ENCODE measurements around the gene RASD2. TPM values are rescaled to one million over a fixed set of nuclear protein-coding genes. Genes with fewer than 3 reads are reported as not detected.

RASD2 gene
- total RNA-seq, 1 experiment from 2014 or later: 0.76 TPM

- no peaks in the 10 kb centered on the region for H3K36me3 ChIP-seq (replicated peaks; ENCODE audit: control insufficient read depth, insufficient read depth, low read length)
- H3K4me3 ChIP-seq (ENCODE audit: insufficient read depth, low read depth, low read length): no peak overlapping the region
- H3K27me3 ChIP-seq (ENCODE audit: control insufficient read depth, insufficient read depth, low read length): no peaks in the 10 kb centered on the region
- no peak for DNase-seq
These were observed 29.3 kb downstream of the RASD2 start for GRCh38 chr22:35569916-35570315.

- H3K36me3 ChIP-seq (replicated peaks; ENCODE audit: control insufficient read depth, insufficient read depth, low read length): no peaks in the 10 kb centered on the region
- no peaks in the 10 kb centered on the region for H3K27me3 ChIP-seq (ENCODE audit: control insufficient read depth, insufficient read depth, low read length)
- H3K4me3 ChIP-seq (ENCODE audit: insufficient read depth, low read depth, low read length): no peak overlapping the region
- no peak for DNase-seq
These were observed 30.1 kb downstream of the RASD2 start for GRCh38 chr22:35570686-35571194.

- H3K4me3 ChIP-seq (ENCODE audit: insufficient read depth, low read depth, low read length): no peak overlapping the region
- DNase-seq: no peak
- H3K36me3 ChIP-seq (replicated peaks; ENCODE audit: control insufficient read depth, insufficient read depth, low read length): no peaks in the 10 kb centered on the region
- H3K27me3 ChIP-seq (ENCODE audit: control insufficient read depth, insufficient read depth, low read length): no peaks in the 10 kb centered on the region
These were observed 31.9 kb downstream of the RASD2 start for GRCh38 chr22:35572556-35572955.

- DNase-seq: peak; percentile 54
- Histone ChIP-seq H3K36me3 (replicated peaks; ENCODE audit: control insufficient read depth, insufficient read depth, low read length) (no peaks in the 10 kb centered on the region), H3K4me3 (ENCODE audit: insufficient read depth, low read depth, low read length) (no peak overlapping the region), H3K27me3 (ENCODE audit: control insufficient read depth, insufficient read depth, low read length) (no peaks in the 10 kb centered on the region)
These were observed 34.6 kb downstream of the RASD2 start for GRCh38 chr22:35575116-35575748.

GRCh38 chr22:35576671-35577070 is 36.0 kb downstream of the RASD2 start:
- H3K4me3 ChIP-seq (ENCODE audit: insufficient read depth, low read depth, low read length): no peak overlapping the region
- DNase-seq: no peak
- H3K36me3 ChIP-seq (replicated peaks; ENCODE audit: control insufficient read depth, insufficient read depth, low read length): no peaks in the 10 kb centered on the region
- H3K27me3 ChIP-seq (ENCODE audit: control insufficient read depth, insufficient read depth, low read length): no peaks in the 10 kb centered on the region

- no peaks in the 10 kb centered on the region for H3K36me3 ChIP-seq (replicated peaks; ENCODE audit: control insufficient read depth, insufficient read depth, low read length)
- no peaks in the 10 kb centered on the region for H3K27me3 ChIP-seq (ENCODE audit: control insufficient read depth, insufficient read depth, low read length)
- H3K4me3 ChIP-seq (ENCODE audit: insufficient read depth, low read depth, low read length): no peak overlapping the region
- no peak for DNase-seq
These were observed 37.4 kb downstream of the RASD2 start for GRCh38 chr22:35577799-35578659.

- H3K4me3 ChIP-seq (ENCODE audit: insufficient read depth, low read depth, low read length): no peak overlapping the region
- DNase-seq: no peak
- no peaks in the 10 kb centered on the region for H3K36me3 ChIP-seq (replicated peaks; ENCODE audit: control insufficient read depth, insufficient read depth, low read length)
- no peaks in the 10 kb centered on the region for H3K27me3 ChIP-seq (ENCODE audit: control insufficient read depth, insufficient read depth, low read length)
These were observed 38.4 kb downstream of the RASD2 start for GRCh38 chr22:35578836-35579575.

- Histone ChIP-seq H3K27me3 (ENCODE audit: control insufficient read depth, insufficient read depth, low read length) (no peaks in the 10 kb centered on the region), H3K36me3 (replicated peaks; ENCODE audit: control insufficient read depth, insufficient read depth, low read length) (no peaks in the 10 kb centered on the region), H3K4me3 (ENCODE audit: insufficient read depth, low read depth, low read length) (no peak overlapping the region)
- DNase-seq: no peak
These were observed 39.9 kb downstream of the RASD2 start for GRCh38 chr22:35580351-35581022.

GRCh38 chr22:35581023-35581413 is 40.4 kb downstream of the RASD2 start:
- Histone ChIP-seq H3K4me3 (ENCODE audit: insufficient read depth, low read depth, low read length) (no peak overlapping the region), H3K36me3 (replicated peaks; ENCODE audit: control insufficient read depth, insufficient read depth, low read length) (no peaks in the 10 kb centered on the region)

GRCh38 chr22:35582218-35582860 is 41.7 kb downstream of the RASD2 start:
- DNase-seq: no peak
- no peaks in the 10 kb centered on the region for H3K36me3 ChIP-seq (replicated peaks; ENCODE audit: control insufficient read depth, insufficient read depth, low read length)
- H3K4me3 ChIP-seq (ENCODE audit: insufficient read depth, low read depth, low read length): no peak overlapping the region
- no peaks in the 10 kb centered on the region for H3K27me3 ChIP-seq (ENCODE audit: control insufficient read depth, insufficient read depth, low read length)

More at GRCh38 chr22:35581023-35581413, 40.4 kb downstream of the RASD2 start:
- DNase-seq: no peak
- no peaks in the 10 kb centered on the region for H3K27me3 ChIP-seq (ENCODE audit: control insufficient read depth, insufficient read depth, low read length)

GRCh38 chr22:35582861-35583670 is 42.4 kb downstream of the RASD2 start:
- no peak overlapping the region for H3K4me3 ChIP-seq (ENCODE audit: insufficient read depth, low read depth, low read length)
- peak; percentile 95 for DNase-seq
- no peaks in the 10 kb centered on the region for H3K36me3 ChIP-seq (replicated peaks; ENCODE audit: control insufficient read depth, insufficient read depth, low read length)
- H3K27me3 ChIP-seq (ENCODE audit: control insufficient read depth, insufficient read depth, low read length): no peaks in the 10 kb centered on the region

- Histone ChIP-seq H3K36me3 (replicated peaks; ENCODE audit: control insufficient read depth, insufficient read depth, low read length) (no peaks in the 10 kb centered on the region), H3K27me3 (ENCODE audit: control insufficient read depth, insufficient read depth, low read length) (no peaks in the 10 kb centered on the region), H3K4me3 (ENCODE audit: insufficient read depth, low read depth, low read length) (no peak overlapping the region)
- no peak for DNase-seq
These were observed 46.1 kb downstream of the RASD2 start for GRCh38 chr22:35586771-35587170.

GRCh38 chr22:35587447-35587870 is 46.8 kb downstream of the RASD2 start:
- Histone ChIP-seq H3K36me3 (replicated peaks; ENCODE audit: control insufficient read depth, insufficient read depth, low read length) (no peaks in the 10 kb centered on the region), H3K4me3 (ENCODE audit: insufficient read depth, low read depth, low read length) (no peak overlapping the region), H3K27me3 (ENCODE audit: control insufficient read depth, insufficient read depth, low read length) (no peaks in the 10 kb centered on the region)
- DNase-seq: no peak

Measured in H7 (cell line).